ENCODE data around the gene MUC2.

The MUC2 gene

GRCh38 chr11:1073851-1074243 lies 827 bp upstream of the MUC2 start:
- DNase-seq (ENCODE audit: low read depth) = no peak
- no peak overlapping the region for H3K4me3 ChIP-seq (ENCODE audit: low read length)
- TF ChIP-seq CTCF (conservative IDR thresholded peaks at IDR 0.05; ENCODE audit: low read length) = no peak

- no peak overlapping the region for H3K4me3 ChIP-seq (ENCODE audit: low read length)
- DNase-seq (ENCODE audit: low read depth) = no peak
- TF ChIP-seq CTCF (conservative IDR thresholded peaks at IDR 0.05; ENCODE audit: low read length) = no peak
These were observed 752 bp downstream of the MUC2 start for GRCh38 chr11:1075341-1075911.

- DNase-seq (ENCODE audit: low read depth) = no peak
- no peak overlapping the region for H3K4me3 ChIP-seq (ENCODE audit: low read length)
- TF ChIP-seq CTCF (conservative IDR thresholded peaks at IDR 0.05; ENCODE audit: low read length) = no peak
These were observed 1.5 kb downstream of the MUC2 start for GRCh38 chr11:1076061-1076665.

- no peak overlapping the region for H3K4me3 ChIP-seq (ENCODE audit: low read length)
- TF ChIP-seq CTCF (conservative IDR thresholded peaks at IDR 0.05; ENCODE audit: low read length) = no peak
- no peak for DNase-seq (ENCODE audit: low read depth)
These were observed 2.4 kb downstream of the MUC2 start for GRCh38 chr11:1077033-1077416.

- H3K4me3 ChIP-seq (ENCODE audit: low read length) = no peak overlapping the region
- TF ChIP-seq CTCF (conservative IDR thresholded peaks at IDR 0.05; ENCODE audit: low read length) = no peak
- no peak for DNase-seq (ENCODE audit: low read depth)
These were observed 2.9 kb downstream of the MUC2 start for GRCh38 chr11:1077417-1078119.

GRCh38 chr11:1078191-1078601 lies 3.5 kb downstream of the MUC2 start:
- no peak overlapping the region for H3K4me3 ChIP-seq (ENCODE audit: low read length)
- no peak for TF ChIP-seq CTCF (conservative IDR thresholded peaks at IDR 0.05; ENCODE audit: low read length)
- no peak for DNase-seq (ENCODE audit: low read depth)

All from AG10803 (cell line).